ENCODE measurements around the gene A2ML1.

Gene A2ML1

DNA sequence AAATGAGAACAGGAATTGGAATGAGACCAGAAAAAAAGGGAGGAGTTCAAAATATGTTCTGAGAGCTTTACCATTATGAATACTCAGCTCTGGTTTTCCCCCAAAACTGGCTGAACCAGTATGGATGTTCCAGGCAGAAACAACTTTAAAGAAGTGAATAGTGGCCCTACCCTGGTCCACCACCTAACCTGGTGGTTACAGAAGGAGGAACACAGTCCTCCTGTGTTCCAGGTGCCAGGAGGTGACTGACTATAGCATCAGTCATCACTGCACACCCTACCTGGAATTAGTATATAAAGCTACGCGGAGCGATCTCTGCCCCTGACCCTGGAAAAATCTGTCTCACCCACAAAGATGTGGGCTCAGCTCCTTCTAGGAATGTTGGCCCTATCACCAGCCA, at the start of gene A2ML1:
Gene A2ML1, plus strand, starts transcription at position 324 of the 400 bp plus-strand sequence. Its CDS starts 31 bp downstream, at position 355.
- no peaks in the 10 kb centered on the region for H3K9me2 ChIP-seq (replicated peaks; ENCODE audit: control insufficient read depth, low read length)
- H3K36me3 ChIP-seq (ENCODE audit: control insufficient read depth, low read length) = no peaks in the 10 kb centered on the region
- no peaks in the 10 kb centered on the region for H3K27me3 ChIP-seq (ENCODE audit: control insufficient read depth, low read length)
- TF ChIP-seq EZH2phosphoT487 (IDR thresholded peaks at IDR 0.05; ENCODE audit: borderline replicate concordance, low read length) = no peak
- TF ChIP-seq, protein P1, sequence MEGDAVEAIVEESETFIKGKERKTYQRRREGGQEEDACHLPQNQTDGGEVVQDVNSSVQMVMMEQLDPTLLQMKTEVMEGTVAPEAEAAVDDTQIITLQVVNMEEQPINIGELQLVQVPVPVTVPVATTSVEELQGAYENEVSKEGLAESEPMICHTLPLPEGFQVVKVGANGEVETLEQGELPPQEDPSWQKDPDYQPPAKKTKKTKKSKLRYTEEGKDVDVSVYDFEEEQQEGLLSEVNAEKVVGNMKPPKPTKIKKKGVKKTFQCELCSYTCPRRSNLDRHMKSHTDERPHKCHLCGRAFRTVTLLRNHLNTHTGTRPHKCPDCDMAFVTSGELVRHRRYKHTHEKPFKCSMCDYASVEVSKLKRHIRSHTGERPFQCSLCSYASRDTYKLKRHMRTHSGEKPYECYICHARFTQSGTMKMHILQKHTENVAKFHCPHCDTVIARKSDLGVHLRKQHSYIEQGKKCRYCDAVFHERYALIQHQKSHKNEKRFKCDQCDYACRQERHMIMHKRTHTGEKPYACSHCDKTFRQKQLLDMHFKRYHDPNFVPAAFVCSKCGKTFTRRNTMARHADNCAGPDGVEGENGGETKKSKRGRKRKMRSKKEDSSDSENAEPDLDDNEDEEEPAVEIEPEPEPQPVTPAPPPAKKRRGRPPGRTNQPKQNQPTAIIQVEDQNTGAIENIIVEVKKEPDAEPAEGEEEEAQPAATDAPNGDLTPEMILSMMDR (IDR thresholded peaks at IDR 0.05; ENCODE audit: low read depth, low read length, poor library complexity, severe bottlenecking) = no peak
- H3K9me3 ChIP-seq (ENCODE audit: control insufficient read depth, insufficient read depth, low read length) = no peaks in the 10 kb centered on the region; the same call in 1 of the 2 replicates
- no peaks in the 10 kb centered on the region for H3K79me2 ChIP-seq (ENCODE audit: control insufficient read depth, low read length)
- H3K4me2 ChIP-seq (ENCODE audit: low read length) = no peak within 1 kb of the TSS
- no peak within 1 kb of the TSS for H3K4me3 ChIP-seq (ENCODE audit: low read length)
- no peak within 1 kb of the TSS for H3K27ac ChIP-seq (ENCODE audit: low read depth, low read length)
- H3K4me1 ChIP-seq (ENCODE audit: control insufficient read depth, low read length) = no peaks in the 10 kb centered on the region
- H3F3A ChIP-seq (ENCODE audit: control insufficient read depth, insufficient read depth) = no peaks in the 10 kb centered on the region
- no peaks in the 10 kb centered on the region for H4K20me1 ChIP-seq (ENCODE audit: control insufficient read depth, insufficient read depth, low read depth, low read length)

DNA sequence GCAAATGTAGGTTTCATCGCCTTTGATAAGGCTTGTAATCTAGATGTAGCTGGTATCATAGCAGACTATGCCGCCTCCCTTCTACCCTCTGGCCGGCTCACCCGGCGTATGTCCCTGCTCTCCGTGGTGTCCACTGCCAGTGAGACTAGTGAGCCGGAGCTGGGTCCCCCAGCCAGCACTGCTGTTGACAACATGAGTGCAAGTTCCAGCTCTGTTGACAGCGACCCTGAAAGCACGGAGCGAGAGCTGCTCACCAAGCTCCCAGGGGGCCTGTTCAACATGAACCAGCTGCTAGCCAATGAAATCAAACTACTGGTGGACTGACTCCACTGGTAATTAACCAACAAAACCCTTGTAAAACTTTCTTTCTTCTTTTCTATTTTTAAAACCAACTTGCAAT, 49.0 kb upstream of the A2ML1 start:
- Histone ChIP-seq H3K36me3 (ENCODE audit: control insufficient read depth, low read length) (peaks cover 64% of the 10 kb centered on the region), H4K20me1 (ENCODE audit: control insufficient read depth, insufficient read depth, low read depth, low read length) (no peaks in the 10 kb centered on the region), H3K4me1 (ENCODE audit: control insufficient read depth, low read length) (no peaks in the 10 kb centered on the region), H3K4me3 (ENCODE audit: low read length) (no peak overlapping the region), H3K27me3 (ENCODE audit: control insufficient read depth, low read length) (no peaks in the 10 kb centered on the region), H3K4me2 (ENCODE audit: low read length) (no peak overlapping the region), H3K9me3 (ENCODE audit: control insufficient read depth, insufficient read depth, low read length) (no peaks in the 10 kb centered on the region), H3F3A (ENCODE audit: control insufficient read depth, insufficient read depth) (no peaks in the 10 kb centered on the region), H3K9me2 (replicated peaks; ENCODE audit: control insufficient read depth, low read length) (no peaks in the 10 kb centered on the region), H3K79me2 (ENCODE audit: control insufficient read depth, low read length) (no peaks in the 10 kb centered on the region), H3K27ac (ENCODE audit: low read depth, low read length) (no peak overlapping the region)
- no peak for TF ChIP-seq EZH2phosphoT487 (IDR thresholded peaks at IDR 0.05; ENCODE audit: borderline replicate concordance, low read length)
- TF ChIP-seq, protein P1 (IDR thresholded peaks at IDR 0.05; ENCODE audit: low read depth, low read length, poor library complexity, severe bottlenecking) = no peak

DNA sequence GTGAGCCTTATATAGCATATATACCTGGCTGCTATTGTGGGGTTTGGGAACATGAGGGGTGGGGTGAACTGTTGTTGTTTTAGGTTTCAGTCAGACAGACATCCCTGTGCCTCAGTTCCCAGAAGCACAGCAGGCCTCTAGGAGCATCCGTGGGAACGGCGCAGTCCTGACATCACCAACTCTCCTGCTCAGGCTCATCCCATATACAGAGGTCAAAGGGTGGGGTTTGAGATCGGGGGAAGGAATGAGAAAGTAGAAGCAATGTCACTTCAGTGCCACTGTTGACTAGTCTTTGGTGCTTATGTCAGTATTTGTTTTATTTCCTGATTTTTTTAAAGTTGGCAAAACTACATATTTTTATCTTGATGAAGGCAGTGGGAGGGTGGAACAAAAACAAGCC, 43.1 kb upstream of the A2ML1 start:
- Histone ChIP-seq H3K4me3 (ENCODE audit: low read length) (no peak overlapping the region), H3K9me3 (ENCODE audit: control insufficient read depth, insufficient read depth, low read length) (no peaks in the 10 kb centered on the region), H3K9me2 (replicated peaks; ENCODE audit: control insufficient read depth, low read length) (no peaks in the 10 kb centered on the region), H3K4me2 (ENCODE audit: low read length) (no peak overlapping the region), H3F3A (ENCODE audit: control insufficient read depth, insufficient read depth) (peaks cover 4% of the 10 kb centered on the region; the same call in 1 of the 2 replicates), H3K4me1 (ENCODE audit: control insufficient read depth, low read length) (no peaks in the 10 kb centered on the region), H4K20me1 (ENCODE audit: control insufficient read depth, insufficient read depth, low read depth, low read length) (no peaks in the 10 kb centered on the region), H3K27me3 (ENCODE audit: control insufficient read depth, low read length) (no peaks in the 10 kb centered on the region), H3K79me2 (ENCODE audit: control insufficient read depth, low read length) (no peaks in the 10 kb centered on the region), H3K27ac (ENCODE audit: low read depth, low read length) (no peak overlapping the region), H3K36me3 (ENCODE audit: control insufficient read depth, low read length) (peaks cover 45% of the 10 kb centered on the region)
- TF ChIP-seq, protein P1 (IDR thresholded peaks at IDR 0.05; ENCODE audit: low read depth, low read length, poor library complexity, severe bottlenecking) = no peak
- no peak for TF ChIP-seq EZH2phosphoT487 (IDR thresholded peaks at IDR 0.05; ENCODE audit: borderline replicate concordance, low read length)
